Measurements from ENCODE around the gene DCAF10.
"Not testable (repeated sequence)": the region's sequence is repeated elsewhere in the genome, so short reads cannot be mapped to it uniquely, and the experiment has no call there.

The DCAF10 gene

DNA sequence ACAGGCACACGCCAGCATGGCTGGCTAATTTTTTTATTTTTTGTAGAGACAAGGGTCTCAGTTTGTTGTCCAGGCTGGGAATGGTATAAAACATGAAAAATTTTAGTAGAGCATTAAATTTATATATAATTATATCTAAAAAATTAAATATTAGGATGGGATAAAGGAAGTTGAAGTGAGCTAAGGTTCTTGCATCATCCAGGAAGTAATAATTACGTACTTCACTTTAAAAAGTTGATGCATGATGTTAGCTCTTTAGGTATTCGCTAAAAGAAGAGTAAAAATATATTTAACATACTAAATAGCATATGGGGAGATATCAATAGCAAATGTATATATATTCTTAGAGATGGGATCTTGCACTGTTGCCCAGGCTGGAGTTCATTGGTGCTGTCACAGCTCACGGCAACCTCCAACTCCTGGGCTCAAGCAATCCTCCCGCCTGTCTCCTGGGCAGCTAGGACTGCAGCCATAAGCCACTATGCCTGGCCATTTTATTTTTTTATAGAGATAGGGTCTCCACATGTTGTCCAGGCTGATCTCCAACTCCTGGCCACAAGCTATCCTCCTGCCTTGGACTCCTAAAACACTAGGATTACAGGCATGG is 12.3 kb downstream of the DCAF10 start:
- DNase-seq (ENCODE audit: low read depth), result no peak
- TF ChIP-seq, protein P1, sequence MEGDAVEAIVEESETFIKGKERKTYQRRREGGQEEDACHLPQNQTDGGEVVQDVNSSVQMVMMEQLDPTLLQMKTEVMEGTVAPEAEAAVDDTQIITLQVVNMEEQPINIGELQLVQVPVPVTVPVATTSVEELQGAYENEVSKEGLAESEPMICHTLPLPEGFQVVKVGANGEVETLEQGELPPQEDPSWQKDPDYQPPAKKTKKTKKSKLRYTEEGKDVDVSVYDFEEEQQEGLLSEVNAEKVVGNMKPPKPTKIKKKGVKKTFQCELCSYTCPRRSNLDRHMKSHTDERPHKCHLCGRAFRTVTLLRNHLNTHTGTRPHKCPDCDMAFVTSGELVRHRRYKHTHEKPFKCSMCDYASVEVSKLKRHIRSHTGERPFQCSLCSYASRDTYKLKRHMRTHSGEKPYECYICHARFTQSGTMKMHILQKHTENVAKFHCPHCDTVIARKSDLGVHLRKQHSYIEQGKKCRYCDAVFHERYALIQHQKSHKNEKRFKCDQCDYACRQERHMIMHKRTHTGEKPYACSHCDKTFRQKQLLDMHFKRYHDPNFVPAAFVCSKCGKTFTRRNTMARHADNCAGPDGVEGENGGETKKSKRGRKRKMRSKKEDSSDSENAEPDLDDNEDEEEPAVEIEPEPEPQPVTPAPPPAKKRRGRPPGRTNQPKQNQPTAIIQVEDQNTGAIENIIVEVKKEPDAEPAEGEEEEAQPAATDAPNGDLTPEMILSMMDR (conservative IDR thresholded peaks at IDR 0.05; ENCODE audit: low read depth, low read length), result no peak
- H3K4me3 ChIP-seq (ENCODE audit: low read length), result no peak overlapping the region

DNA sequence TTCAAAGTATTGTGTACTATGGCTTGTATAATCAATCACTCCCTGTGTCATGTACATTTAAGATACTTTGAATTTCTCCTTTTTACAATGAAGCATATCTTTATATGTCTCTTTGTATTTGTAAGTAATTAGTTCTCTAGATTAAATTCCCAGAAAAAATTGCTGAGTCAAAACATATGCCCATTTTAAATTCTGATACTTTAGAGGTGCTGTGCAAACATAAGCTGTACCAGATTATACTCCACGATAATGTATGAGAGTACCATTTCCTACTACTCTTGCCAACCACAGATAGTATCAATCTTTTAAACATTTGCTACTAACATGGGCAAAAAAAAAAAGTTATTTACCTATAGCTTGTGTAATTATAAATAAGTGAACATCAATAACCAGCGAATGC is 18.3 kb downstream of the DCAF10 start:
- no peak for DNase-seq (ENCODE audit: low read depth)
- H3K4me3 ChIP-seq (ENCODE audit: low read length), result no peak overlapping the region
- TF ChIP-seq, protein P1 (conservative IDR thresholded peaks at IDR 0.05; ENCODE audit: low read depth, low read length), result no peak

DNA sequence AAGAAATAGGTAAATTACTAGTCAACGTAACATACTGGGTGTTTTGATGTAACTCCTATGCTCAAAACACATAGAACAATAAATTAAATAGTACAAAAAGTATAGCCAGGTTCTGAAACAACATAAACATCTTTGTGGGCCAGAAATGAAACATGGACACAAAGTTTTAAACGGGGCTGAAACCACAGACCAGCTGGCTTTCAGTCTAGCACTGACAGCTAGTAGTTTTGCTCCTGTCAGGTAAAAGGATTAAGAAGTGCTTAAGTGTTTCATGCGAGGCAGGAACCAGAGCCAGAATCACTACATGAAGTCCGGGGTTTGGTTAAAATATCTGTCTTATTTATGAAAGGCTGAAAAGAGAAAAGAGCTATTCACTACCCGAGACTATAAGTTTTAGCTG is 19.5 kb downstream of the DCAF10 start:
- H3K4me3 ChIP-seq (ENCODE audit: low read length), result no peak overlapping the region
- TF ChIP-seq, protein P1 (conservative IDR thresholded peaks at IDR 0.05; ENCODE audit: low read depth, low read length), result no peak
- no peak for DNase-seq (ENCODE audit: low read depth)

DNA sequence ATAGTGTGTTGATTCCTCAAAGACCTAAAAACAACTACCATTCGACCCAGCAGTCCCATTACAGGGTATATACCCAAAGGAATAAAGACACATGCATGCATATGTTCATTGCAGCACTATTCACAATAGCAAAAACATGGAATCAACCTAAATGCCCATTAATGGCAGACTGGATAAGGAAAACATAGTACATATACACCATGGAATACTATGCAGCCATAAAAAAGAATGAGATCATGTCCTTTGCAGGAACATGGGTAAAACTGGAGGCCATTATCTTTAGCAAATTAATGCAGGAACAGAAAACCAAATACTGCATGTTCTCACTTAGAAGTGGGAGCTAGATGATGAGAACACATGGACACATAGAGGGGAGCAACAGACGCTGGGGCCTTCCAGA is 24.6 kb downstream of the DCAF10 start:
- DNase-seq (ENCODE audit: low read depth), result not testable (repeated sequence)

DNA sequence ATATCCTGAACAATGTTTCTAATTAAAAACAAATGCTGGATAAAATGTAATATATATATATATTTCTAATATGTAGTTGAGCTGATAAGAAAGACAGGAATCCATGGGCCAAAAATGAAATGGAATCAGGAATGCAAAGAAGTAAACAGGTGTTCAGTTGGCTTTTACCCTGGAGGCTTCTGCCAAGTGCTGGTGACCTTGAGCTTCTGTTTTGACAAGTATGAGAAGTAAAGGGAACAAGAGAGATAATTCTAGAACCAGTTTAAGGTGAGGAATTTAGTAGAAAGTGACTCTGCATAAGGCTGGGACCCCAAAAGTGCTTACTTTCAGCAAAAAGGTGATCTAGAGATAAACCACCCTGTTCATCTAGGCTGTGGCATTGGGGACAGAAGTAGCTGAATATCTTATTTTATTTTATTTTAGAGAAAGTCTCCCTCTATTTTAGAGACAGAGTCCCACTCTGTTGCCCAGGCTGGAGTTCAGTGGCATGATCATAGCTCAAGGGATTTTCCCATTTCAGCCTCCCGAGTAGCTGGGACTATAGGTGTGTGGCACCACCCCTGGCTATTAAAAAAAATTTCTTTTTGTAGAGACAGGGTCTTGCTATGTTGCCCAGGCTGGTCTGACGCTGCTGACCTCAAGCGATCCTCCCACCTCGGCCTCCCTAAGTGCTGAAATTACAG is 27.0 kb downstream of the DCAF10 start:
- DNase-seq (ENCODE audit: low read depth), result no peak

More for the DNA sequence above, 24.6 kb downstream of the DCAF10 start:
- not testable (repeated sequence) for H3K4me3 ChIP-seq (ENCODE audit: low read length)

DNA sequence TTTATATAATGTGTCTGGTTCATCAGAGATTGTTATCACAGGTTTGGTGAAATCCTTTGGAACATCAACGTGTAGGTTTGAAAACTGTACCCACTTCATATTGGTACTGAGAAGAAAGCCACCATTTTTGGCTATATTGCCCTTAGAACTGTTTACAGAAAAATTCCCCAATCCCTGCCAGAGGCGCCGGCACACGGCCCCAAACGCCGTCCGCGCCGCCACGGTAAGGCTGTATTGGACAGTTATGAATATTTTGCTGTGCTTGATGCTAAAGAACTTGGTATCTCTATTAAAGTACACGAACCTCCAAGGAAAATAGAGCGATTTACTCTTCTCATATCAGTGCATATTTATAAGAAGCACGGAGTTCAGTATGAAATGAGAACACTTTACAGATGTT is 35.2 kb downstream of the DCAF10 start:
- TF ChIP-seq, protein P1 (conservative IDR thresholded peaks at IDR 0.05; ENCODE audit: low read depth, low read length), result no peak
- DNase-seq (ENCODE audit: low read depth), result no peak
- no peak overlapping the region for H3K4me3 ChIP-seq (ENCODE audit: low read length)

More for the DNA sequence above, 27.0 kb downstream of the DCAF10 start:
- H3K4me3 ChIP-seq (ENCODE audit: low read length), result no peak overlapping the region
- TF ChIP-seq, protein P1 (conservative IDR thresholded peaks at IDR 0.05; ENCODE audit: low read depth, low read length), result no peak

DNA sequence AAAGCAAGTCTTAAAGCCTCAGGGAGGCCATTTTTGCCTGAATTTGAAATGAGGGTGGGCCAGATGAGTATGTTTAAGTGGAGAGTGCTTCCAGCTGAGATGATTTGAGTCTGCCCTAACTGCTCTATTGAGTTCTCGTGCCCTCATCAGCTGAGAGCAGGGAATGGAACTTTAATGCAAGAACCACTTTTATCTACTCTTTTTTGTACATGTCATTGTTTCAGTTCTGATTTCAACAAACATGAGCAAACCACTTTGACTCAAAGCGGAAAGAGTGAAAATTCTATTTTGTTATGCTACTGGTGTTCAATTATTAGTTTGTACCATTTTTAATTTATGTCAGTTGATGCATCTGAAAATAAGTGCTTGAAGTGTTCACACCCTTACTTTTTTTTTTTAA is 35.8 kb downstream of the DCAF10 start:
- DNase-seq (ENCODE audit: low read depth), result no peak
- TF ChIP-seq, protein P1 (conservative IDR thresholded peaks at IDR 0.05; ENCODE audit: low read depth, low read length), result no peak
- H3K4me3 ChIP-seq (ENCODE audit: low read length), result no peak overlapping the region
